Suprapubic skin (tissue), 3 donors: ENCODE measurements around the gene CRYBG1.

Experiments
- POLR2A ChIP-seq, 2 donors: fragments of 450-650 bp; IDR thresholded peaks; one replicate each; pipeline ENCODE4 v1.6.1; 2017; ENCODE audit warnings: antibody characterized with exemption in 2 of 2, mild to moderate bottlenecking in 2 of 2, moderate library complexity in 2 of 2
- TF ChIP-seq, protein P1 (sequence below), 2 donors: fragments of 200-600 bp in 1 of 2; fragments of 450-650 bp in 1 of 2; sonication (generic) in 1 of 2; IDR thresholded peaks; one replicate each; pipeline ENCODE4 v1.5.1; 2016 to 2019; ENCODE audit warnings: antibody characterized with exemption in 2 of 2, mild to moderate bottlenecking in 1 of 2, moderate library complexity in 1 of 2

DNA sequence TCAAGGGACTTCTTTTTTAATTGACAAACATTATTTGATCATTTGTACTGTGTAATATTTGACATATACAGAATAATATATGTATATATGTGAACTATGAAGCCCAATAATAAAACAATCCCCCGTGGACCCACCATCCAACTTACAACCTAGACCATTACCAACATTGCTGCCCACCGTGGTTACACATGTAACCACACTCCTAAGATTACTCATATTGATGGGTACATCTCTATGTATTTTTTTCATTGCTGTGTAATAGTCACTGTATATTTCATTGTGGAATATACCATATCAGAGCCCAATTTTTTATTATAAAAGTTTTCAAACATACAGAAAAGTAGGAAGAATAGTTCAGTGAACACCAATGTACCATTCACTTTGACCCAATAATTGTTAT, 174.5 kb downstream of the CRYBG1 start:
- TF ChIP-seq, protein P1, sequence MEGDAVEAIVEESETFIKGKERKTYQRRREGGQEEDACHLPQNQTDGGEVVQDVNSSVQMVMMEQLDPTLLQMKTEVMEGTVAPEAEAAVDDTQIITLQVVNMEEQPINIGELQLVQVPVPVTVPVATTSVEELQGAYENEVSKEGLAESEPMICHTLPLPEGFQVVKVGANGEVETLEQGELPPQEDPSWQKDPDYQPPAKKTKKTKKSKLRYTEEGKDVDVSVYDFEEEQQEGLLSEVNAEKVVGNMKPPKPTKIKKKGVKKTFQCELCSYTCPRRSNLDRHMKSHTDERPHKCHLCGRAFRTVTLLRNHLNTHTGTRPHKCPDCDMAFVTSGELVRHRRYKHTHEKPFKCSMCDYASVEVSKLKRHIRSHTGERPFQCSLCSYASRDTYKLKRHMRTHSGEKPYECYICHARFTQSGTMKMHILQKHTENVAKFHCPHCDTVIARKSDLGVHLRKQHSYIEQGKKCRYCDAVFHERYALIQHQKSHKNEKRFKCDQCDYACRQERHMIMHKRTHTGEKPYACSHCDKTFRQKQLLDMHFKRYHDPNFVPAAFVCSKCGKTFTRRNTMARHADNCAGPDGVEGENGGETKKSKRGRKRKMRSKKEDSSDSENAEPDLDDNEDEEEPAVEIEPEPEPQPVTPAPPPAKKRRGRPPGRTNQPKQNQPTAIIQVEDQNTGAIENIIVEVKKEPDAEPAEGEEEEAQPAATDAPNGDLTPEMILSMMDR (IDR thresholded peaks at IDR 0.05), result no peak
- no peak for TF ChIP-seq POLR2A (IDR thresholded peaks at IDR 0.05)
